Measurements from ENCODE around the gene PODXL.

PODXL gene

GRCh38 chr7:131553931-131554330 lies 2.5 kb downstream of the PODXL start:
- TF ChIP-seq ZNF530 (tag by site-specific recombination; IDR thresholded peaks at IDR 0.05; ENCODE audit: low read depth): no peak
- TF ChIP-seq ZNF654 (tag by site-specific recombination; IDR thresholded peaks at IDR 0.05; ENCODE audit: low read depth): no peak
- no peak for TF ChIP-seq ZNF169 (tag by site-specific recombination; IDR thresholded peaks at IDR 0.05)
- no peak for TF ChIP-seq ZNF335 (tag by site-specific recombination; conservative IDR thresholded peaks at IDR 0.05)
- no peak for TF ChIP-seq ZNF311 (tag by site-specific recombination; IDR thresholded peaks at IDR 0.05; ENCODE audit: borderline replicate concordance)
- TF ChIP-seq, protein P1, sequence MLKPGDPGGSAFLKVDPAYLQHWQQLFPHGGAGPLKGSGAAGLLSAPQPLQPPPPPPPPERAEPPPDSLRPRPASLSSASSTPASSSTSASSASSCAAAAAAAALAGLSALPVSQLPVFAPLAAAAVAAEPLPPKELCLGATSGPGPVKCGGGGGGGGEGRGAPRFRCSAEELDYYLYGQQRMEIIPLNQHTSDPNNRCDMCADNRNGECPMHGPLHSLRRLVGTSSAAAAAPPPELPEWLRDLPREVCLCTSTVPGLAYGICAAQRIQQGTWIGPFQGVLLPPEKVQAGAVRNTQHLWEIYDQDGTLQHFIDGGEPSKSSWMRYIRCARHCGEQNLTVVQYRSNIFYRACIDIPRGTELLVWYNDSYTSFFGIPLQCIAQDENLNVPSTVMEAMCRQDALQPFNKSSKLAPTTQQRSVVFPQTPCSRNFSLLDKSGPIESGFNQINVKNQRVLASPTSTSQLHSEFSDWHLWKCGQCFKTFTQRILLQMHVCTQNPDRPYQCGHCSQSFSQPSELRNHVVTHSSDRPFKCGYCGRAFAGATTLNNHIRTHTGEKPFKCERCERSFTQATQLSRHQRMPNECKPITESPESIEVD (tag by site-specific recombination; IDR thresholded peaks at IDR 0.05): no peak
- H3K36me3 ChIP-seq (ENCODE audit: control insufficient read depth in 2 of 2, insufficient read depth in 1 of 2, low read length in 2 of 2): no peaks in the 10 kb centered on the region
- ChIA-PET CTCF (interaction anchor here (0.7 to 2.3 kb wide), 4 partner anchors 8 to 101 kb away, joined by 3 to 8 read pairs (median 4); no protein-coding TSS in a partner anchor), POLR2A (no interaction called here)
- H3K4me3 ChIP-seq (ENCODE audit: low read depth, low read length): no peak overlapping the region
- peaks cover 8% of the 10 kb centered on the region for H3K4me1 ChIP-seq (ENCODE audit: control insufficient read depth, insufficient read depth, low read length)
- no peaks in the 10 kb centered on the region for H3K9me3 ChIP-seq (ENCODE audit: control insufficient read depth, insufficient read depth, low read depth, low read length)
- no peak overlapping the region for H3K27ac ChIP-seq (ENCODE audit: extremely low read depth, low read depth, low read length)

DNA sequence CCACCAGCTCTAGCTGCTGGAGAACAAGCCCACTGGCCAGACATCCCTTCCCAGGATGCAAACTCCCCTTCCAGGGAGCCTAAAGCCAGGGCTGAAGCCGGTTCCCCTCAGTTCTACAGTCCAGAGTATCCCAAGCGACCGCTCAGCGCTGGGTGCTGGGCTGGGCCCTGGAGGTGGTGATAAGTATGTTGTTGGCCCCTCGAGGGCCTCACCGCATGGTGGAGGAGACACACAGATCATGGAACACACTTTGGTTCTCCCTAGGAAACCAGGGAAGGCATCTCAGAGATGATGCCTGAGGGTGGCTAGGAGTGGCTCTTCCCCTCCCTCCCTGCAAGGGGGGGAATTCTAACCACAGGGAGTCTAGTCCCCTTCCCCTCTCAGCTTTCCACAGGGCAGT lies 4.4 kb downstream of the PODXL start:
- ChIA-PET CTCF (interaction anchor here (0.7 to 2.3 kb wide), 3 partner anchors 45 to 113 kb away, joined by 3 to 8 read pairs (median 3); no protein-coding TSS in a partner anchor), POLR2A (no interaction called here)
- Histone ChIP-seq H3K9me3 (ENCODE audit: control insufficient read depth, insufficient read depth, low read depth, low read length) (no peaks in the 10 kb centered on the region), H3K4me3 (ENCODE audit: low read depth, low read length) (no peak overlapping the region), H3K27ac (ENCODE audit: extremely low read depth, low read depth, low read length) (no peak overlapping the region), H3K4me1 (ENCODE audit: control insufficient read depth, insufficient read depth, low read length) (peaks cover 1% of the 10 kb centered on the region), H3K36me3 (ENCODE audit: control insufficient read depth in 2 of 2, insufficient read depth in 1 of 2, low read length in 2 of 2) (no peaks in the 10 kb centered on the region)
- TF ChIP-seq, protein P2, sequence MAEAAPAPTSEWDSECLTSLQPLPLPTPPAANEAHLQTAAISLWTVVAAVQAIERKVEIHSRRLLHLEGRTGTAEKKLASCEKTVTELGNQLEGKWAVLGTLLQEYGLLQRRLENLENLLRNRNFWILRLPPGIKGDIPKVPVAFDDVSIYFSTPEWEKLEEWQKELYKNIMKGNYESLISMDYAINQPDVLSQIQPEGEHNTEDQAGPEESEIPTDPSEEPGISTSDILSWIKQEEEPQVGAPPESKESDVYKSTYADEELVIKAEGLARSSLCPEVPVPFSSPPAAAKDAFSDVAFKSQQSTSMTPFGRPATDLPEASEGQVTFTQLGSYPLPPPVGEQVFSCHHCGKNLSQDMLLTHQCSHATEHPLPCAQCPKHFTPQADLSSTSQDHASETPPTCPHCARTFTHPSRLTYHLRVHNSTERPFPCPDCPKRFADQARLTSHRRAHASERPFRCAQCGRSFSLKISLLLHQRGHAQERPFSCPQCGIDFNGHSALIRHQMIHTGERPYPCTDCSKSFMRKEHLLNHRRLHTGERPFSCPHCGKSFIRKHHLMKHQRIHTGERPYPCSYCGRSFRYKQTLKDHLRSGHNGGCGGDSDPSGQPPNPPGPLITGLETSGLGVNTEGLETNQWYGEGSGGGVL (tag by site-specific recombination; IDR thresholded peaks at IDR 0.05): 0 out of 2 replicates have a peak, but pooled peaks have one; percentile 13
- TF ChIP-seq ZNF133 (tag by site-specific recombination; IDR thresholded peaks at IDR 0.05): no peak
- TF ChIP-seq SETDB1 (IDR thresholded peaks at IDR 0.05; ENCODE audit: insufficient read length, low read length): no peak
- TF ChIP-seq ZIC2 (tag by site-specific recombination; IDR thresholded peaks at IDR 0.05): peak; percentile 76

- no peak overlapping the region for H3K4me3 ChIP-seq (ENCODE audit: low read depth, low read length)
- ChIA-PET CTCF (interaction anchor here (0.8 to 1.9 kb wide), 2 partner anchors 17 to 104 kb away, joined by 3 to 6 read pairs; no protein-coding TSS in a partner anchor), POLR2A (no interaction called here)
- no peaks in the 10 kb centered on the region for H3K4me1 ChIP-seq (ENCODE audit: control insufficient read depth, insufficient read depth, low read length)
- no peak overlapping the region for H3K27ac ChIP-seq (ENCODE audit: extremely low read depth, low read depth, low read length)
- TF ChIP-seq ZNF354C (tag by site-specific recombination; IDR thresholded peaks at IDR 0.05; ENCODE audit: borderline replicate concordance, low read depth) (no peak), ZNF18 (tag by site-specific recombination; IDR thresholded peaks at IDR 0.05) (no peak)
- H3K36me3 ChIP-seq (ENCODE audit: control insufficient read depth in 2 of 2, insufficient read depth in 1 of 2, low read length in 2 of 2): no peaks in the 10 kb centered on the region
- H3K9me3 ChIP-seq (ENCODE audit: control insufficient read depth, insufficient read depth, low read depth, low read length): no peaks in the 10 kb centered on the region
Measured at GRCh38 chr7:131550846-131551245, 5.6 kb downstream of the PODXL start.

DNA sequence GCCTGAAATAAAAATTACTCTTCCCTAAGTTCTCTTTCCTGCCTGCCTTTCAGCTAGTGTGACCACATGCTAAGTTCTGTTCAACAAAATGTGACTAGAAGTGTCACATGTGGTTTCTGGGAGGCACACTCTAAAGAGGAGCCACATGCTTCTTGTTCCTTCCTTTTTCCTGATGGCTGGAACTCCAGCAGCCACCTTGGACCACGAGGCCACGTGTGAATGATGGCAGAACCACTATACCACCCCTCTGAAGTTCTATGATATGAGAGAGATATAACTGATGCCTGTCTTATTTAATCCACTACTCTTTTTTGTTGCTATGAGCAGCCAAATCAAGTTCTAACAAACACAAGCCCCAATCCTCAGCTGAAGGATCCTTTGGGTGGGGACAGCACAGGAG lies 8.1 kb downstream of the PODXL start:
- Histone ChIP-seq H3K27ac (ENCODE audit: extremely low read depth, low read depth, low read length) (no peak overlapping the region), H3K4me1 (ENCODE audit: control insufficient read depth, insufficient read depth, low read length) (no peaks in the 10 kb centered on the region), H3K36me3 (ENCODE audit: control insufficient read depth in 2 of 2, insufficient read depth in 1 of 2, low read length in 2 of 2) (no peaks in the 10 kb centered on the region), H3K9me3 (ENCODE audit: control insufficient read depth, insufficient read depth, low read depth, low read length) (no peaks in the 10 kb centered on the region), H3K4me3 (ENCODE audit: low read depth, low read length) (no peak overlapping the region)
- no peak for TF ChIP-seq ZNF626 (tag by site-specific recombination; IDR thresholded peaks at IDR 0.05)
- TF ChIP-seq ZNF202 (tag by site-specific recombination; IDR thresholded peaks at IDR 0.05; ENCODE audit: borderline replicate concordance): no peak
- TF ChIP-seq ZSCAN5A (tag by site-specific recombination; IDR thresholded peaks at IDR 0.05): peak; percentile 60; the same call in 1 of the 2 replicates
- no peak for TF ChIP-seq BCL11A (tag by site-specific recombination; IDR thresholded peaks at IDR 0.05; ENCODE audit: low read depth)
- TF ChIP-seq ZNF175 (tag by site-specific recombination; IDR thresholded peaks at IDR 0.05): no peak
- no peak for TF ChIP-seq ZFP69B (tag by site-specific recombination; IDR thresholded peaks at IDR 0.05)
- 0 out of 2 replicates have a peak, but pooled peaks have one; percentile 53 for TF ChIP-seq ZNF580 (tag by site-specific recombination; IDR thresholded peaks at IDR 0.05)
- TF ChIP-seq KLF16 (tag by site-specific recombination; IDR thresholded peaks at IDR 0.05): no peak
- TF ChIP-seq ZBTB1 (tag by site-specific recombination; IDR thresholded peaks at IDR 0.05): no peak
- ChIA-PET POLR2A (no interaction called here), CTCF (interaction anchor here (0.6 to 4.6 kb wide), 8 partner anchors 10 to 1102 kb away, joined by 3 to 39 read pairs (median 4); no protein-coding TSS in a partner anchor)
